Upper lobe of right lung (tissue), 1 donor: ENCODE measurements around the gene RAB15. TPM values are rescaled to one million over a fixed set of nuclear protein-coding genes. Genes with fewer than 3 reads are reported as not detected.

Experiments
- ATAC-seq: fragments of 200-7000 bp; cut with Tn5 transposase; one replicate; pipeline ENCODE4 v1.9.1; 2020; ENCODE audit warnings: mild to moderate bottlenecking, moderate library complexity
- DNase-seq: peaks from one replicate; pipeline ENCODE4 v3.0.0-alpha.2; 2020
- H3K27ac ChIP-seq: fragments of 200-600 bp; one replicate; pipeline ENCODE4 v1.8.0; 2022
- H3K27me3 ChIP-seq: fragments of 200-600 bp; one replicate; pipeline ENCODE4 v1.8.0; 2022; ENCODE audit warnings: mild to moderate bottlenecking
- H3K36me3 ChIP-seq: fragments of 200-600 bp; one replicate; pipeline ENCODE4 v1.8.0; 2022
- H3K4me1 ChIP-seq: fragments of 200-600 bp; one replicate; pipeline ENCODE4 v1.8.0; 2022
- H3K4me3 ChIP-seq: fragments of 200-600 bp; one replicate; pipeline ENCODE4 v1.8.0; 2022; ENCODE audit warnings: mild to moderate bottlenecking
- H3K9me3 ChIP-seq: fragments of 200-600 bp; one replicate; pipeline ENCODE4 v1.8.0; 2022
- CTCF ChIP-seq: fragments of 200-600 bp; IDR thresholded peaks from one replicate; pipeline ENCODE4 v1.8.0; 2022; ENCODE audit warnings: antibody characterized with exemption
- intact Hi-C: fragments of 100-400 bp; cut with DNase I; formaldehyde crosslinking; loops from one replicate; pipeline ENCODE4 v1.11.0; 2022
- total RNA-seq: library from RNA; stranded (reverse); fragmentation: NEBNext Ultra II Directional; extraction: Animal tissue kit (Norgen Biotek cat#: 25700); gene quantifications from one replicate; pipeline ENCODE4 v1.2.1, GENCODE V29; 2021
- donor health status: DM: no; HTN: yes; CAD: no; lungs with severe emphysema.

Gene RAB15
- total RNA-seq, 1 donor from 2014 or later: 21.5 TPM

- no peak for TF ChIP-seq CTCF
- no peak for ATAC-seq
- intact Hi-C loops: no loop called here
- Histone ChIP-seq H3K27me3 (no peaks in the 10 kb centered on the region), H3K4me1 (peaks cover 10% of the 10 kb centered on the region), H3K27ac (no peak overlapping the region), H3K9me3 (no peaks in the 10 kb centered on the region), H3K36me3 (no peaks in the 10 kb centered on the region), H3K4me3 (no peak overlapping the region)
- no peak for DNase-seq
Measured at GRCh38 chr14:64973826-64974225, 1.7 kb upstream of the RAB15 start.

- DNase-seq: no peak
- no peak overlapping the region for H3K27ac ChIP-seq
- no peaks in the 10 kb centered on the region for H3K36me3 ChIP-seq
- H3K9me3 ChIP-seq: no peaks in the 10 kb centered on the region
- peaks cover 10% of the 10 kb centered on the region for H3K4me1 ChIP-seq
- no peak overlapping the region for H3K4me3 ChIP-seq
- no peaks in the 10 kb centered on the region for H3K27me3 ChIP-seq
- intact Hi-C loops: no loop called here
- no peak for ATAC-seq
- no peak for TF ChIP-seq CTCF
Measured at GRCh38 chr14:64973026-64973442, 898 bp upstream of the RAB15 start.

DNA sequence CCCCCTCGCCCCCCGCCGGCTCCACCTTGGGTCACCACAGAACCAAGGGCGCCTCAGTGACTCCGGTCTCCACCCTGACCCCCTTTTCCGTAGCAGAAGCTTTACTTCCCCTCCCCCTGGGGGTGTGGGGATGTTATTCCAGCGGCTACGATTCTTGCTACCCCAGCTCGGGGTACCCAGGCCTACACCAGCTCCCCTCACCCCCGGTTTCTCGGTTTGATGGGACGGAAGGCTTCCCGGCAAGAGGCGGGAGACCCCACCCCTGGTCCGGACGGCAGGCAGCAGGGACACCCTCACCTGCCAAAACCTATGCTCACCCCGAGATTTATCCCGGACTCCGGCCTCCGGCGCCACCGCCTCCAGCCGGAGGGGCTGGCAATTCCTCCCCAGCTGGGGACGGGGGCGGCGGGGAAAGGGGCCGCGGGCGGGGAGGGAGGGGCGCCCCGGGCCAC is 619 bp downstream of the RAB15 start:
- H3K27ac ChIP-seq: no peak overlapping the region
- no peak for TF ChIP-seq CTCF
- peak overlapping the region; percentile 71 for H3K4me3 ChIP-seq
- H3K36me3 ChIP-seq: no peaks in the 10 kb centered on the region
- no peaks in the 10 kb centered on the region for H3K27me3 ChIP-seq
- DNase-seq: peak; percentile 63
- ATAC-seq: no peak
- peaks cover 10% of the 10 kb centered on the region for H3K4me1 ChIP-seq
- intact Hi-C loops: no loop called here
- no peaks in the 10 kb centered on the region for H3K9me3 ChIP-seq

DNA sequence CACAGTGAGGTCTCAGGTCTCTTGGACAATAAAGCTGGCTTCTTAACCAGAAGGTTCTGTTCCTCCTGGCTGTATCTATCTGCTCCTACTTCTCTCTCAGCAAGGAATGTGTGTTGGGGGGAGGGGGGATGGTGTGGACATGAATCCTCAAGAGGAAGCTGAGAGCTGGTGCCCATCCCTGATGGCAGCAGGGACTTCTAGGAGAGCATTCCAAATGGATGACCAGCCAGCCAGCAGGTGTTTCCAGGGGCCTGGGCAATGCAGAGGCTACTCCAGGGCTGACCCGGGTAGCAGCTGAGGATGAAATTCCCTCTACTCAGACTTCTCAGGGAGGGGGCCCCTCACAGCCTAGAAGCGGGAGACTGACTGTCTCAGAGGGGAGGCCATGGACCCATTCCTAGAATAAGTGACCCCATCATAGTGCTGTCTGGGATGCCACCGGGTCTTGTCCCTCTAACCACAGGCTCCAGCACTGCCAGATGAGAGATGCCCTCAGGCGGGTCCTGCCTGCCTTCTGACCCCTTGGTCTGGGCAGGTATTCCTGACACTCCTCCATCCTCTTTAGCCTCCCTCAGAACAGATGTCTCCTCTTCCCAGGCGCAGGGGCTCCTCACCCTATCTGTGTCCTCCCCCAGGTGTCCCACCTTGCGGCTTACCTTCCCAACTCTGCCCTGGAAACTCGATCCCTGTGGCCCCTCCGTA is 1.2 kb downstream of the RAB15 start:
- ATAC-seq: peak; percentile 47
- DNase-seq: peak; percentile 58
- H3K36me3 ChIP-seq: no peaks in the 10 kb centered on the region
- no peak for TF ChIP-seq CTCF
- intact Hi-C loops: no loop called here
- H3K4me1 ChIP-seq: peaks cover 10% of the 10 kb centered on the region
- H3K4me3 ChIP-seq: peak overlapping the region; percentile 71
- no peaks in the 10 kb centered on the region for H3K27me3 ChIP-seq
- H3K9me3 ChIP-seq: no peaks in the 10 kb centered on the region
- H3K27ac ChIP-seq: no peak overlapping the region

GRCh38 chr14:64970041-64970440 is 2.1 kb downstream of the RAB15 start:
- Histone ChIP-seq H3K27me3 (no peaks in the 10 kb centered on the region), H3K4me3 (no peak overlapping the region), H3K27ac (no peak overlapping the region), H3K9me3 (no peaks in the 10 kb centered on the region), H3K36me3 (no peaks in the 10 kb centered on the region), H3K4me1 (peaks cover 10% of the 10 kb centered on the region)
- ATAC-seq (no peak), DNase-seq (peak; percentile 30)
- intact Hi-C loops: no loop called here
- TF ChIP-seq CTCF: no peak

- no peak for DNase-seq
- no peak for ATAC-seq
- no peak for TF ChIP-seq CTCF
- Histone ChIP-seq H3K4me3 (no peak overlapping the region), H3K27ac (no peak overlapping the region), H3K9me3 (no peaks in the 10 kb centered on the region), H3K36me3 (no peaks in the 10 kb centered on the region), H3K27me3 (no peaks in the 10 kb centered on the region), H3K4me1 (peaks cover 10% of the 10 kb centered on the region)
- intact Hi-C loops: no loop called here
Measured at GRCh38 chr14:64968651-64969050, 3.5 kb downstream of the RAB15 start.
